ACC112 (cell line): ENCODE measurements around the gene OBP2A.

Experiments
- H2AFZ ChIP-seq: fragments of 200-600 bp; sonication (generic); one replicate; pipeline ENCODE4 v1.6.0; 2017; ENCODE audit warnings: antibody characterized with exemption, low read length; ENCODE audit not compliant: unreplicated experiment
- H3K27ac ChIP-seq: fragments of 200-600 bp; sonication (generic); 2 replicates; pipeline ENCODE4 v1.5.1; 2014; ENCODE audit warnings: low read depth, mild to moderate bottlenecking, antibody characterized with exemption, low read length, moderate library complexity
- H3K27me3 ChIP-seq: fragments of 200-600 bp; sonication (generic); 2 replicates; pipeline ENCODE4 v1.6.1; 2014; ENCODE audit warnings: mild to moderate bottlenecking, antibody characterized with exemption, low read length, moderate library complexity, mixed read lengths; ENCODE audit not compliant: insufficient read depth
- H3K36me3 ChIP-seq: fragments of 200-600 bp; sonication (generic); 2 replicates; pipeline ENCODE4 v1.6.1; 2016; ENCODE audit warnings: mild to moderate bottlenecking, antibody characterized with exemption, low read length, moderate library complexity, mixed read lengths; ENCODE audit not compliant: insufficient read depth
- H3K4me1 ChIP-seq: fragments of 200-600 bp; sonication (generic); one replicate; pipeline ENCODE4 v1.6.1; 2016; ENCODE audit warnings: low read length, mixed read lengths; ENCODE audit not compliant: insufficient read depth, unreplicated experiment, control insufficient read depth
- H3K4me3 ChIP-seq: fragments of 200-600 bp; sonication (generic); 2 replicates; pipeline ENCODE4 v1.5.1; 2014; ENCODE audit warnings: mild to moderate bottlenecking, low read depth, low read length
- H3K79me2 ChIP-seq: fragments of 200-600 bp; sonication (generic); one replicate; pipeline ENCODE4 v1.6.0; 2016; ENCODE audit warnings: low read length; ENCODE audit not compliant: control insufficient read depth, unreplicated experiment, insufficient read depth

The OBP2A gene

DNA sequence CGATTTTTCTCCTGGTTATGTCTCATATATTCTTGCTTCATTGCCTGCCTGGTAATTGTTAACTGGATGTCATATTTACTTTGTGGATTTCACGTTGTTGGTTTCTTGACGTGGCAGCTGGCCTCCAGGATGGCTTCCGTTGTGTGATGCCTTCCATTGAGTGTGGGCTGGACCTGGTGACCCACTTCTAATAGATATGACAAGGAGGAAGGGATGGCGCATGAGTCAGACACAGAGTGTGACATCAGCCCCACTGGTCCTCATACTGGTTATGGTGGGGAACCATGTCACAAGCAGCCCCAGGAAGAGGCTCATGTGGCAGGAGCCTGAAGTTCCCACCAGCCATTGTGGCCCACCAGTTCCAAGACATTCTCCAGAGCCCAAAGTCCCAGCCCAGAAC, 9.3 kb downstream of the OBP2A start:
- Histone ChIP-seq H3K4me1 (no peaks in the 10 kb centered on the region), H3K36me3 (no peaks in the 10 kb centered on the region), H3K79me2 (no peaks in the 10 kb centered on the region), H3K27ac (no peak overlapping the region), H3K27me3 (peaks cover 18% of the 10 kb centered on the region), H3K4me3 (no peak overlapping the region), H2AFZ (no peak overlapping the region)

DNA sequence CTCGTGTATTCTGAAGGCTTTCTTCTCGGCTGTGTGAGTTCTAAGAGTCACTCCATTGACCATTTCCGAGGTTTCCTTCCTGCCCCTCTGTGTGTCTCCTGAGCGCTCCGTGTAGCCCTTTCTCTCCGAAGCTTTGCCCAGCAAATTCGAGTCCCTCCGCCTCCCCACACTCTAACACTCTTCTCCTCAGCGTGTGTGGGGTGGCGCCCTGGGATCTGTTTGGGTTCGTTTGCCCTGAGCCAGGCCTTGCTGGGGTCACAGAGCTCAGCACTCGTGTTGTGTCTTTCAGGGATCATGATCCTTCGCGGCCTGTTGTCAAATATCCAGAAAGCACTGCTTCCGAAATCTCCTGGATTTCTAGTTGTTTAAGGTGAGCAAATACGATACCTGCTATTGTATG, 10.0 kb downstream of the OBP2A start:
- peaks cover 23% of the 10 kb centered on the region for H3K27me3 ChIP-seq
- H3K4me3 ChIP-seq: no peak overlapping the region
- H3K4me1 ChIP-seq: no peaks in the 10 kb centered on the region
- no peaks in the 10 kb centered on the region for H3K36me3 ChIP-seq
- no peak overlapping the region for H3K27ac ChIP-seq
- H2AFZ ChIP-seq: no peak overlapping the region
- no peaks in the 10 kb centered on the region for H3K79me2 ChIP-seq

DNA sequence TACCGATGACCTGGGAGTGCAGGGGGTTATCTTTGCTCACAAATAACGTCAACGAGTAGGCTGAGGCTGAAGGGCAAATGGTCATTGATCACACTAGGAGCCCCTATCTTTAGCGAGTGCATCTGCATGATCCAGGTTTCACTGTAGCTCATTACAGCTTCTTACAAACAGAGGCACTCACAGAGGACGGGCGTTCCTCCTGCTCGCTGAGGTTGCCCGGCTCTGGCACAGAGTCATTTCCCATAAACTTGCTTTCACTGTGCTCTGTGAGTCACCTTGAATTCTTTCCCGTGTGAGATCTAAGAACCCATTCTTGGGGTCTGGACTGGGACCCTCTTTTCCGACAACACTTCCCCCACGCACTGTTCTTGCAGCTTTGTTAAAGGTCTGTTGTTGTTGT, 13.7 kb downstream of the OBP2A start:
- H3K27me3 ChIP-seq: peaks cover 22% of the 10 kb centered on the region
- H3K4me1 ChIP-seq: no peaks in the 10 kb centered on the region
- H2AFZ ChIP-seq: no peak overlapping the region
- H3K27ac ChIP-seq: no peak overlapping the region
- no peak overlapping the region for H3K4me3 ChIP-seq
- no peaks in the 10 kb centered on the region for H3K79me2 ChIP-seq
- H3K36me3 ChIP-seq: no peaks in the 10 kb centered on the region

GRCh38 chr9:135561391-135562234, 15.7 kb downstream of the OBP2A start, which contains the start of gene PAEP:
Gene PAEP (plus strand): TSS chr9:135561756.
- Histone ChIP-seq H3K36me3 (no peaks in the 10 kb centered on the region), H3K79me2 (no peaks in the 10 kb centered on the region), H3K27ac (no peak within 1 kb of the TSS), H3K4me3 (no peak within 1 kb of the TSS), H3K4me1 (no peaks in the 10 kb centered on the region), H3K27me3 (peaks cover 21% of the 10 kb centered on the region; the same call in 1 of the 2 replicates), H2AFZ (no peak within 1 kb of the TSS)

DNA sequence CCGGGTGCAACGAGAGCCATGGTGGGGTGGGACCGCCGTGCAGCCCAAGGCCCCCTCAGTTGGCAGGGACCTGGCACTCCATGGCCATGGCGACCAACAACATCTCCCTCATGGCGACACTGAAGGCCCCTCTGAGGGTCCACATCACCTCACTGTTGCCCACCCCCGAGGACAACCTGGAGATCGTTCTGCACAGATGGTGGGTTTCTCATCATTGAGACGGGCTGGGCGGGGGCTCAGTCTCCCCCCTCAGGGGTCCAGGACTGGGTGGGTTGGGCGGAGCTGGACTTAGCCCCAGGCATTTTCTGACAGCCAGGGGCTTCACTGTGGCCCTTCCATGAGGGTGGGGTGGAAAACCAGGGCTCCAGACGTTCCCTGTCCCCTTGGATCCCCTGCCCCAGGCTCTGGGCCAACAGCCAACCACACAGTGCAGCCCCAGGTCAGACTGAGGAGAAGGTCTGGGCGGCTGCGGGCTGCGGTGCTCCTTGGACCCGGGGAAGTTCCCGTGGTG, 16.4 kb downstream of the OBP2A start:
- peaks cover 24% of the 10 kb centered on the region; the same call in 1 of the 2 replicates for H3K27me3 ChIP-seq
- no peaks in the 10 kb centered on the region for H3K79me2 ChIP-seq
- H2AFZ ChIP-seq: no peak overlapping the region

DNA sequence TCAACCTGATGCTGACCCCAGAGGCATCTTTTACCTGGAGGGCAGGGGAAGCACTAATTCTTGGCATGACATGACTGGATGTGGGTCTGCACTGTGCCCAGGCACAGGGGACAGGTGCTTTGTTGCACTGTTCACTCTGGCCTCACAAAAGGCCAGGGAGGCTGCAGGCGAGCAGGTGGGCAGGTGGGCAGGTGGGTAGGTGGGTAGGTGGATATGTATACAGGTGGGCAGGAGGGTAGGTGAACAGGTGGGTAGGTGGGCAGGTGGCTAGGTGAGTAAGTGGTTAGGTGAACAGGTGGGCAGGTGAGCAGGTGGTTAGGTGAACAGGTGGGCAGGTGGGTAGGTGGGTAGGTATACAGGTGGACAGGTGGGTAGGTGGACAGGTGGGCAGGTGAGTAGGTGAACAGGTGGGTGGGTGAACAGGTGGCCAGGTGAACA, 17.1 kb downstream of the OBP2A start:
- no peak overlapping the region for H3K4me3 ChIP-seq
- peaks cover 27% of the 10 kb centered on the region; the same call in 1 of the 2 replicates for H3K27me3 ChIP-seq
- H3K79me2 ChIP-seq: no peaks in the 10 kb centered on the region
- H3K4me1 ChIP-seq: no peaks in the 10 kb centered on the region
- H3K36me3 ChIP-seq: no peaks in the 10 kb centered on the region
- H3K27ac ChIP-seq: no peak overlapping the region
- H2AFZ ChIP-seq: no peak overlapping the region

More for the DNA sequence above, 16.4 kb downstream of the OBP2A start:
- Histone ChIP-seq H3K4me3 (no peak overlapping the region), H3K36me3 (no peaks in the 10 kb centered on the region), H3K27ac (no peak overlapping the region), H3K4me1 (no peaks in the 10 kb centered on the region)

DNA sequence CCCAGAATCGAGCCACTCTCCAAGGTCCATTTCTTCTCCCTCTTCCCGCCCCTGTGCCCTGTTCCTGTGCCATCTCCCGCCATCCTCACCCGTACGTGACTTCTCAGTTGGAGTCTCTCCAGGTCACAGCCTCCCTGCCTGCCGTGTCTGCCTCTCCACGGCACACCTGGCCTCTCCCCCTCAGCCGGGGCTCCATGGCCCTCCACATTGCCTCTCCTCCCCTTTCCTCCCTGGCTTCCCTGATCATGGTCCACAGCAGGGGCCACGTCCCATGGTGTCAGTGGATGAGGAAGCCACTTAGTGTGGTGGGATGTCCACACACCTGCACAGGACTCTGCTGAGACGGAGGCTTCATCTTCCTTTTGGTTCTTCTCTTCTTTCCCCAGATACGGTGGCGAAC, 17.9 kb downstream of the OBP2A start:
- no peaks in the 10 kb centered on the region for H3K36me3 ChIP-seq
- H3K4me1 ChIP-seq: no peaks in the 10 kb centered on the region
- no peak overlapping the region for H3K27ac ChIP-seq
- H3K79me2 ChIP-seq: no peaks in the 10 kb centered on the region
- peaks cover 33% of the 10 kb centered on the region; the same call in 1 of the 2 replicates for H3K27me3 ChIP-seq
- no peak overlapping the region for H3K4me3 ChIP-seq
- no peak overlapping the region for H2AFZ ChIP-seq

GRCh38 chr9:135565141-135565628, 19.3 kb downstream of the OBP2A start:
- Histone ChIP-seq H3K36me3 (no peaks in the 10 kb centered on the region), H2AFZ (no peak overlapping the region), H3K27ac (no peak overlapping the region), H3K4me3 (no peak overlapping the region), H3K4me1 (no peaks in the 10 kb centered on the region), H3K27me3 (peaks cover 43% of the 10 kb centered on the region), H3K79me2 (no peaks in the 10 kb centered on the region)

- H3K36me3 ChIP-seq: no peaks in the 10 kb centered on the region
- H3K27me3 ChIP-seq: peaks cover 44% of the 10 kb centered on the region
- no peak overlapping the region for H3K27ac ChIP-seq
- no peaks in the 10 kb centered on the region for H3K79me2 ChIP-seq
- no peaks in the 10 kb centered on the region for H3K4me1 ChIP-seq
- no peak overlapping the region for H3K4me3 ChIP-seq
- H2AFZ ChIP-seq: no peak overlapping the region
Measured at GRCh38 chr9:135565636-135566035, 19.7 kb downstream of the OBP2A start.

DNA sequence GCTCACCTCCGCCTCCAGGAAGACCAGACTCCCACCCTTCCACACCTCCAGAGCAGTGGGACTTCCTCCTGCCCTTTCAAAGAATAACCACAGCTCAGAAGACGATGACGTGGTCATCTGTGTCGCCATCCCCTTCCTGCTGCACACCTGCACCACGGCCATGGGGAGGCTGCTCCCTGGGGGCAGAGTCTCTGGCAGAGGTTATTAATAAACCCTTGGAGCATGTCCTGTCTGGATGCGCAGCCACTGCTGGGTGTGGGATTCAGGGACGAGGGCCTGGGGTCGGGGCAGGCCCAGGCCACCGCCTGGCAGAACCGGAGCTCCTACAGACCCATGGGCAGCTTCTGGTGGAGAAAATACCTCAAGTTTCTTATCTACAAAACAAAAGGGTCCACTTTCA, 20.6 kb downstream of the OBP2A start:
- Histone ChIP-seq H3K4me3 (no peak overlapping the region), H3K79me2 (no peaks in the 10 kb centered on the region), H3K36me3 (no peaks in the 10 kb centered on the region), H3K27ac (no peak overlapping the region), H3K4me1 (no peaks in the 10 kb centered on the region), H2AFZ (no peak overlapping the region), H3K27me3 (peaks cover 48% of the 10 kb centered on the region)

DNA sequence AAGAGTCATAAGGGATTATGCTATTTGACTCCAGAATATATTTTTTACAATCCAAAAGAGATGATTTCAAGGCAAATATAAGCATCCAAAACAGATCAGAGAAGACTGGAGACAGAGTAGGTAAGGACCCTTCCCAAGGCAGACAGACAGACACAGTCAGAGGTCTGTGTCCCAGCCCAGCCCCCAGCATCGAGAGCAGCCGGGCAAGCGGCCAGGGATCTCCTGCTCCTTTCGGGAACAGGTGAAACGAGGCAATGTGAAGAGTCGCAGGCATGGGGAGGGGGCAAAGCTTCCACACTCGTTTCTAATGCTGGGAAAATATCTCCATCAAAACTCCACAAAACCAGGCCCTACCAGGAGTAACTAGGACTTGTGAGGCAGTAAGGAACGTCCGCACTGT, 21.4 kb downstream of the OBP2A start:
- Histone ChIP-seq H2AFZ (no peak overlapping the region), H3K27me3 (peaks cover 56% of the 10 kb centered on the region), H3K79me2 (no peaks in the 10 kb centered on the region), H3K27ac (no peak overlapping the region), H3K36me3 (no peaks in the 10 kb centered on the region), H3K4me3 (no peak overlapping the region), H3K4me1 (no peaks in the 10 kb centered on the region)
